ENCODE results near the gene NUTM2F. TPM values are rescaled to one million over a fixed set of nuclear protein-coding genes. Genes with fewer than 3 reads are reported as not detected.
"Not testable (repeated sequence)": the region's sequence is repeated elsewhere in the genome, so short reads cannot be mapped to it uniquely, and the experiment has no call there.

NUTM2F gene
- total RNA-seq, 2 experiments from 2014 or later = not detected

GRCh38 chr9:94277885-94278536, 50.4 kb downstream of the NUTM2F start:
- no peaks in the 10 kb centered on the region for H3K27me3 Mint-ChIP-seq
- no peak overlapping the region for H3K27ac Mint-ChIP-seq
- ChIA-PET POLR2A (no interaction called here), CTCF (no interaction called here)
- no peak for ATAC-seq
- no peak for TF ChIP-seq CTCF (IDR thresholded peaks at IDR 0.05)
- no peak overlapping the region for H3K4me3 Mint-ChIP-seq
- H3K4me1 Mint-ChIP-seq (ENCODE audit: low read depth) = peaks cover 8% of the 10 kb centered on the region
- H3K36me3 Mint-ChIP-seq (ENCODE audit: low read depth) = peaks cover 69% of the 10 kb centered on the region
- intact Hi-C loops (cut with micrococcal nuclease) = no loop called here
- no peak for DNase-seq
- H3K9me3 Mint-ChIP-seq = peaks cover 11% of the 10 kb centered on the region

GRCh38 chr9:94277029-94277428, 51.4 kb downstream of the NUTM2F start:
- POLR2A ChIA-PET; intact Hi-C loops (cut with micrococcal nuclease); H3K27ac Mint-ChIP-seq; H3K27me3 Mint-ChIP-seq; H3K4me3 Mint-ChIP-seq; ATAC-seq; DNase-seq: not testable (repeated sequence)
- CTCF ChIA-PET = interaction anchor here (1.5 kb wide), 1 partner anchor 20 kb away, joined by 3 read pairs; no protein-coding TSS in a partner anchor
- peaks cover 16% of the 10 kb centered on the region for H3K4me1 Mint-ChIP-seq (ENCODE audit: low read depth)
- H3K9me3 Mint-ChIP-seq = peaks cover 11% of the 10 kb centered on the region
- peaks cover 65% of the 10 kb centered on the region for H3K36me3 Mint-ChIP-seq (ENCODE audit: low read depth)

GRCh38 chr9:94270009-94270408, 58.4 kb downstream of the NUTM2F start:
- intact Hi-C loops (cut with micrococcal nuclease) = no loop called here
- TF ChIP-seq CTCF (IDR thresholded peaks at IDR 0.05) = no peak
- Mint-ChIP-seq H3K4me1 (ENCODE audit: low read depth) (peaks cover 19% of the 10 kb centered on the region), H3K27ac (no peak overlapping the region), H3K36me3 (ENCODE audit: low read depth) (peaks cover 38% of the 10 kb centered on the region), H3K27me3 (no peaks in the 10 kb centered on the region), H3K4me3 (no peak overlapping the region), H3K9me3 (peaks cover 11% of the 10 kb centered on the region)
- DNase-seq (no peak), ATAC-seq (no peak)
- ChIA-PET POLR2A (no interaction called here), CTCF (no interaction called here)

DNA sequence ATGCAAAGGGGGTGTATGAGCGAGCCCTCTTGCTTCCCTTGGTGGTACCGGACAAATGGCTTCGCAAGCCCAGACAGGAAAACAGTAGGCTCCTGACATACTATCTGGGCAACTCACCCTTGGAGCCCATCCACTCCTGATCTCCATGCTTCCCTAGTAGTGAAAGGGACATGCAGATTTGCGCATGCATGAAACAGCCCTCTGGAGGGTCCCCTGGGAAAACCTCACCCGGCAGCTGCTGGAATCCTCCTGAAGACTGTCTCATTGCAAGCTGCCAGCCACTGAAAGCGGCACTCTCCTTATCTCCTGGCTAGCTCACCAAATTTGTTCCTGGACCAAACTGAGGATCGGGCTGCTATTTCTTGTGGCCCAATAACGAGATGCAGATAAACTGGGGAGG, 59.2 kb downstream of the NUTM2F start:
- no peak for TF ChIP-seq CTCF (IDR thresholded peaks at IDR 0.05)
- intact Hi-C loops (cut with micrococcal nuclease) = no loop called here
- Mint-ChIP-seq H3K36me3 (ENCODE audit: low read depth) (peaks cover 39% of the 10 kb centered on the region), H3K27ac (no peak overlapping the region), H3K4me1 (ENCODE audit: low read depth) (peaks cover 19% of the 10 kb centered on the region), H3K4me3 (no peak overlapping the region), H3K27me3 (no peaks in the 10 kb centered on the region), H3K9me3 (peaks cover 11% of the 10 kb centered on the region)
- no peak for DNase-seq
- ChIA-PET CTCF (no interaction called here), POLR2A (no interaction called here)
- ATAC-seq = no peak

Other genes with a start within 250 kb of the NUTM2F start
- 1 to 10 TPM; 4.9 to 5.6 TPM for gene PTPDC1, start 244.2 kb downstream of the NUTM2F start, total RNA-seq
- gene ZNF169, start 69.3 kb downstream of the NUTM2F start, total RNA-seq = 1 to 10 TPM; 5.5 to 5.7 TPM
- not detected for gene PCAT7, start 226.4 kb upstream of the NUTM2F start, total RNA-seq

All from activated CD8-positive, alpha-beta T cell treated with anti-CD3 and anti-CD28 coated beads for 36 hours (primary cell).